Embryonic facial prominence (tissue), 1 donor: ENCODE measurements around the gene POMC.
"Not testable (repeated sequence)": the region's sequence is repeated elsewhere in the genome, so short reads cannot be mapped to it uniquely, and the experiment has no call there.

Source experiments
- DNase-seq: peaks from one replicate; pipeline ENCODE4 v3.0.0-alpha.2; 2016; ENCODE audit errors: extremely low spot score

Gene POMC

DNA sequence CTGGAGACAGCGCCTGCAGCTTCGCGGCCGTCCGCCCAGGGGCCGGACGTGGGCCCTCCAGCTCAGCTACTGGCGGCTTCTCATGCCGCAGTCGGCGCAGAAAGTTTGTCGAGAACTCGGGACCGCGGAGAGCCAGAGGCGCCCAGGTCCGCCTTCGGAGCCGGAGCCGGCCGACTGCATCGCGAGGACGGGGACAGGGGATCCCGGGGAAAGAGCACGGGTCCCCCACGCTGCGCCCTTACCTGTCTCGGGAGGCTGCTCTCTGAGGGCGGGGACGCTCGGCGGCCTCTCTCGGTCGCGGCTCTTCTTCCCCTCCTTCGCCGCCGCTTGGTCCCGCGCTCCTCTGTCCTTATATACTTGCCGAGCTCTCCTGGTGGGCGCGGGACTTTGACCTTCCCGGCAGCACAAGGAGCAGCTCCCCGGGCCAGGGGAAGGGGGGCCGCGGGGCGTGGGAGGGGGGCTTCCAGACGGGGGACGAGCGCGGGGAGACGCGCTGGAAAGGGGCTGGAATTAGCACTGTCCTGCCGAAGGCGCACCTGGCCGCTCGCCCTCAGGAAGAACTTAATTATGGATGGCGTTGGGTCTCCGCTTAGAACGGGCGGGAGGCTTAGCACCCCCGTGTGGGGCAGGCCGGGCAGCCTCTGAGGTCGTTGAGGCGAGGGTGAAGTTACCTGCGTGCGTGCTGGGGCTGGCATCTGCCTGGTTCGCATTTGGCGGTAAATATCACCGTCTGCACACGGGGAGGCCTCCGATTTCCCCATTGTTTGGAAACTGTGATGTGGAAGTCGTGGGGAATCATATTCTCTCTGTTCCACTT lies at the start of gene POMC:
POMC (minus strand) TSS at position 325 of the 817 bp plus-strand sequence. CDS start 3,808 bp downstream, outside the sequence.
- no peak for DNase-seq

DNA sequence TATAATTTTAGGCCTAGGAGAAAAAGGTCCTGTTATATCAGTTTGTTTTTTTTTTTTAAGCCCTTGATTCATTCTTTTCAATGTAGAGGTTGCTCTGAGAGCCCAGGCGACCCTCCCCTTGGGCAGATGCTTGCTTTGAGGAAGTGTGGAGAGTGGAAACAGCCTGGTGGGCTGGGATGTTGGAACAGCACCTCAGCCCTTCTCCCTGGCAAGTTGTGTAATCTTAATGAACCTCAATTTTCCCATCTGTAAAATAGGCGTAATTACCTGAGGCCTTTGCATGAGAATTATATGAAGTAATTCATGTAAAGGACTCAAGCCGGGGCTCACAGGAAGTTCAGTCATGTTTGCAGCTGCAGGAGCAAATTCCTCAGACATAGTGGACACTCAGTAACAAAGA lies 49.7 kb upstream of the POMC start:
- DNase-seq = no peak

GRCh38 chr2:25215948-25216679 lies 47.7 kb upstream of the POMC start:
- peak; percentile 61 for DNase-seq

GRCh38 chr2:25215232-25215631 lies 46.9 kb upstream of the POMC start:
- no peak for DNase-seq

GRCh38 chr2:25213229-25213628 lies 44.8 kb upstream of the POMC start:
- DNase-seq = no peak

- DNase-seq = not testable (repeated sequence)
These were observed 42.5 kb upstream of the POMC start for GRCh38 chr2:25210923-25211322.

DNA sequence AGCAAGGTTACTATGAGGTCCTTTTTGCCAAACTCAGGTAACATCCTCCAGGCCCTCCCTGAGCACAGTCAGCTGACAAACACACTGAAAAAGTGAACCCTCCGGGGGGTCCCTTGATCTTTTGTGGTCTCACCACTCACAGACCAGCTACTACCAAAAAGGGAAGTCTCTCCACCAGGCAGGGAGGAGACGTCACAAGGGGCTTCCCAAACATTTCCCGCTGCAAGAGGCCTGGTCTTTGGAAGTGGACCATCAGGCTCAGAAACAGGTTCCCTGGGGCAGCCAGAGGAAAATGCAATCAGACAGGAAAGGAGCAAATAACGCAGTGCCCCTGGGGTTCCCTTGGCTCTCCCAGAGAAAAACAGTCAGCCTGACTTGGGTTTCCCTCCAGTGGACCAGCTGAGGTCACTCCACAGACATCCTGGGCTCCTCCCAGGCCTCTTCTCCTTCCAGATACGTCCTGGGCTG lies 38.7 kb upstream of the POMC start:
- DNase-seq = no peak

- DNase-seq = no peak
These were observed 35.9 kb upstream of the POMC start for GRCh38 chr2:25204190-25204838.

DNA sequence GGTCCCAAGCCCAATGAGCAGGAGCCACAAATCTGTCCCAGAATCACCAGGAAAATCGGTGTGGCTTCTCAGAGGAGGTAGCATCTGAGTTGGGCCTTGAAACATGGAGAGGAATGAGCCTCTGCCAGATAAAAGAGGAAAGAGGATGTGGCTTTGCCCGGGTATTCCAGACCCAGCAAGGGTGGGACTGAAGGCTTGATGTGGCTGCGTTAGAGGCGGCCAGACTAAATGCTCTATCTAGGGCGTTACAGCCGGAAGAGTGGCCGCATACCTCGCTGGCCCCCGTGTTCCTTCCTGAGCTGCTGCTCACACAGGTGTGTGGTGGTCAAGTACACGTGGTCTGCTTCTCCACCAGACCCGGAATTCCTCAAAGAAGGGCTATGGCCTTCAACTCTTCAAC lies 33.9 kb upstream of the POMC start:
- no peak for DNase-seq

DNA sequence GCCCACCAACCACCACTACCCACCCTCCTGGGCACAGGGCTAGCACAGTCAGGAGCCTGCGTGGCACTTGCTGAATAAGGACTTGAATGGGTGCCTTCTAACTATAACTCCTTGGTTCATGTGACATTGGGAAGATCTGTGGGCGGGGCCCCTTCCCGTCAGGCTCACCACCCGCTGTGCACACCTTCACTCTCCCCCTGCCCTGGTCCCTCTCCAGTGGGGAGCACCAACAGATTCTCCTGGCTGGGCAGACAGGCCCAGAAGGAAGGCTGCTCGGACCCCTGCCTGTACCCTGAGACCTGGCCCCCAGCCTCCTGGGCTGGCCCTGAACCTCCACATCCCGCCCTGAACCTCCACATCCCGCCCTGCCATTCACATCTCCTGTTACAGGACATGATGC lies 33.4 kb upstream of the POMC start:
- DNase-seq = no peak

GRCh38 chr2:25201265-25201664 lies 32.9 kb upstream of the POMC start:
- no peak for DNase-seq

- no peak for DNase-seq
These were observed 30.2 kb upstream of the POMC start for GRCh38 chr2:25198576-25198975.

DNA sequence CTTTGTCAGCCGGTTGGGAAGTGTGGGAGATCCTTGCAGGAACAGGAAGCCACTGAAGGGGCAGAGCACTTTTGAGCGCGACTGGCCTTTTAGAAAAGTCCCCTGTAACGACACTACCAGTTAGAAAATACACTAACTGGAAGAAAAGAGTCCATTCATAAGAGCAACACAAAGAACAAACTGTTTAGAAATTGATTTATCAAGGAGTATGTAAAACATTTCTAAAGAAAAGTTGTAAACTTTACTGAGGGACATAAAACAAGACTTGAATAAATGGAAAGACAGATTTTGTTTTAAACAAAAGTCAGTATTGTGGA lies 29.8 kb upstream of the POMC start:
- no peak for DNase-seq

DNA sequence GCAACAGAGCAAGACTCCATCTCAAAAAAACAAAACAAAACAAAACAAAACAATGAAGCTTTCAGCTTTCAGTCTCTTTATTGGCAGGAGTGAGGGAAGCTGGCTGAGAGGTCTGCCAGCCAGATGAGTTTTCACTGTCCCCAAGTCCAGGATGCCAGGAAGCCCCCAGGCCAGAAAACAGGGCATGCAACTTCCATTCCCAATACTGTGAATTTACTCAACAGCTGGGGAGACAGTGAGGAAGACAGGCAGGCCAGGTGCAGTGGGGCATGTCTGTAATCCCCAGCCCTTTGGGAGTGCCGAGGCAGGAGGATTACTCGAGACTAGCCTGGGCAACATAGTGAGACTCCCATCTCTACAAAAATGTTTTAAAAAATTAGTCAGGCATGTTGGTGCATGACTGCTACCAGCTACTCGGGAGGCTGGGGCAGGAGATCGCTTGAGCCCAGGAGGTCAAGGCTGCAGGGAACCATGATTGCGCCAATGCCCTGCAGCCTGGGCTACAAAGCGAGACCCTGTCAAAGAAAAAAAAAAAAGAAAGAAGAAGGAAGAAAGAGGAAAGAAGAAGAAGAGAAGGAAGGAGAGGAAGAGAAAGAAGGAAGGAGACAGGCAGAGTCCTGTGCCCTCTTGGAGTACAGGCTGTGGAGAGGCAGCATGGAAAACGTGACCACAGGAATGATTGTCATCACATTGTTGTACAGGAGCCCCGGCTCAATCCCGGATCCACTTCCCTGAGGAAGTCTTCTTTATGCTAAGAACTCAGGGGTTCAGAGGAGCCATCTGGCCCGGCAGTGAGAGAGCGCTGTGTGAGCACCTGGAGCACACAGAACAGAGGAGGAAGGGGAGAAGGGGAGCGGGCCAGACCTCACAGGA lies 29.2 kb upstream of the POMC start:
- no peak for DNase-seq

GRCh38 chr2:25194576-25195122 lies 26.3 kb upstream of the POMC start:
- DNase-seq = no peak

DNA sequence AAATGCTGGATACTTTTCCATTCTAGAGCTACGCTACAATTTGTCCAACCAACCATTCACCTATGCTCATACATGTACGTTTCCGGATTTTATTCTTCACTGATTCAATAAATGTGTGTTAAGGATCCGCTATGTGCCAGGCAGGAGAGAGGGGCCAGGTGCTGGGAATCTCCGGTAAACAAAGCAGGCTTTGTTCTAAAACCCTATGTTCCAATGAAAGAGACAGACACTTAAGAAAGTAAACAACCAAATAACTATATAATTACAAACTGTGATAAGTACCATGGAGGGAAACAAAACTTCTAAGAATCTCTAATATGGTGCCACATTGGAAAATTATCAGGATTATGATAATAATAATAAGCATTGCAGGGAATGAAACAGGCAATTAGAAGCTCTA lies 22.2 kb upstream of the POMC start:
- DNase-seq = no peak

DNA sequence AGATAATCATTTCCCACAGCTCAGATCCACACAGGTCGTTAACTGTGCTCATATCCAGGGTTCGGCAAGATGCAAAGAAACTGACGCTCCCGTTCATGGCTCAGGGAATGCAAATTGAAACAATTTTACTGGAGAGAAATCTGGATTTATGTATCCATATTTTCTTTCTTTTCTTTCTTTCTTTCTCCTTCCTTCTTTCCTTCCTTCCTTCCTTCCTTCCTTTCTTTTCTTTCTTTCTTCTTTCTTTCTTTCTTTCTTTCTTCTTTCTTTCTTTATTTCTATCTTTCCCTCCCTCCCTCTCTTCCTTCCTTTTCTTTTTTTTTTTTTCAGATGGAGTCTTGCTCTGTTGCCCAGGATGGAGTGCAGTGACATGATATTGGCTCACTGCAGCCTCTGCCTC lies 20.0 kb upstream of the POMC start:
- no peak for DNase-seq

- DNase-seq = no peak
These were observed 19.5 kb upstream of the POMC start for GRCh38 chr2:25187729-25188350.

DNA sequence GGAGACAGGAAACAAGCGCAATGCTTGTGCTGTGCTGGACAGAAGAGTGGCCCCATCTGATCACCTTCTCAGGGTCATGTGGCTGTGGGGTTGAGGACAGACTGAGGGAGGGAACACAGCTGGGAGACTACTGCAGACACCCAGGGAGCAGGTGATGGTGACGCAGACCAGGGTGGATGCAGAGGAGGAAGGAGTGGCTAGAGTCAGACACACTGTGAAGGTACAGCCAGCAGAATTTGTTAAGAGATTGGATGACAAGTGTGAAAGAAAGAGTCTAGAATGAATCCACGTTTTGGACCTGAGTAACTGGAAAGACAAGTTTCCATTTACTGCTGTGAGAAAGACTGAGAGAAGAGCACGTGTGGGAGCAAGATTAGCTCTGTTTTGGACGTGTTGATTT lies 15.9 kb upstream of the POMC start:
- DNase-seq = no peak

GRCh38 chr2:25178976-25179375 lies 10.6 kb upstream of the POMC start:
- DNase-seq = no peak

GRCh38 chr2:25177211-25177611 lies 8.8 kb upstream of the POMC start:
- no peak for DNase-seq
